ENCODE measurements around the gene ALDH16A1.
A peak's percentile ranks its signal among the peaks of the same experiment; 100 is the strongest.

DNA sequence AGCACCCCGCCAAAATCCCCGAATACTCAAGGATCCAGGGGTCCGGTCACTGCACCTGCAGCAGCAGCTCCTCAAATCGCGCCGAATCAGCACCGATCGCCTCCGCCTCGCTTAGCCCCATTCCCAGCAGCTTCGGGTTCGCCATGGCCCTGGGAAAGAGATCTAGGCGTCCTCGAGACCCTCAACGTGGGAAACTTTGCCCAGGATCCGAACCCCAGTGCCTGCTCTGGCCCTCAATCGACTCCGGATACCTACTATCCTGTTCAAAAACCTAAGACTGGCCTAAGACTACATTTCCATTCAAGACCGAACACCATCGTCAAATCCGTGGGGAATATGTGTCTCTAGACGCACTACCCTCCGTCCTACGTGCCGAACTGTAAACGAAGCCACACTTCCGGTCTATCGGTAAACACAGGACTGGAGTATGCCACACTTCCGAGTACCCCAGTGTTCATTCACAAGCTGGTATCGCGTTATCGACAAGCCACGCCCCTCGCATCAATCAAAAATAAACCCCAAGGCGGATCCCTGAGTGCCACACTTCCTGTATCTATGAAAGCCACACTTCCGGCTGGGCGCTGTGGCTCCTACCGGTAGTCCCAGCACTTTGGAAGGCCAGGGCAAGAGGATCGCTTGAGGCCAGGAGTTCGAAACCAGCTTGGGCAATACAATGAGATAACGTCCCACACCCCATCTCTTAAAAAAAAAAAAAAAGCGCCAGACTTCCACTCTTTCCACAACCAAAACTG lies 1.4 kb upstream of the ALDH16A1 start, which contains the start of gene PIH1D1:
- TF ChIP-seq, protein P1, sequence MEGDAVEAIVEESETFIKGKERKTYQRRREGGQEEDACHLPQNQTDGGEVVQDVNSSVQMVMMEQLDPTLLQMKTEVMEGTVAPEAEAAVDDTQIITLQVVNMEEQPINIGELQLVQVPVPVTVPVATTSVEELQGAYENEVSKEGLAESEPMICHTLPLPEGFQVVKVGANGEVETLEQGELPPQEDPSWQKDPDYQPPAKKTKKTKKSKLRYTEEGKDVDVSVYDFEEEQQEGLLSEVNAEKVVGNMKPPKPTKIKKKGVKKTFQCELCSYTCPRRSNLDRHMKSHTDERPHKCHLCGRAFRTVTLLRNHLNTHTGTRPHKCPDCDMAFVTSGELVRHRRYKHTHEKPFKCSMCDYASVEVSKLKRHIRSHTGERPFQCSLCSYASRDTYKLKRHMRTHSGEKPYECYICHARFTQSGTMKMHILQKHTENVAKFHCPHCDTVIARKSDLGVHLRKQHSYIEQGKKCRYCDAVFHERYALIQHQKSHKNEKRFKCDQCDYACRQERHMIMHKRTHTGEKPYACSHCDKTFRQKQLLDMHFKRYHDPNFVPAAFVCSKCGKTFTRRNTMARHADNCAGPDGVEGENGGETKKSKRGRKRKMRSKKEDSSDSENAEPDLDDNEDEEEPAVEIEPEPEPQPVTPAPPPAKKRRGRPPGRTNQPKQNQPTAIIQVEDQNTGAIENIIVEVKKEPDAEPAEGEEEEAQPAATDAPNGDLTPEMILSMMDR (IDR thresholded peaks at IDR 0.05), result peak in 2 of 6 experiments; percentile 30
- peak in 1 of 2 donors; percentile 70 for TF ChIP-seq POLR2A (IDR thresholded peaks at IDR 0.05)
